MM.1S (cell line): ENCODE data around the gene CHAF1A.

Experiments used
- DNase-seq: peaks from one replicate; pipeline ENCODE4 v3.0.0-alpha.2; 2015
- H2AFZ ChIP-seq: fragments of 300-600 bp; sonication (generic); 2 replicates; pipeline ENCODE4 v1.6.0; 2016; ENCODE audit warnings: antibody characterized with exemption, low read length
- H3F3A ChIP-seq: fragments of 300-600 bp; sonication (generic); 2 replicates; pipeline ENCODE4 v1.6.1; 2016; ENCODE audit warnings: mild to moderate bottlenecking, antibody characterized with exemption, low read length, moderate library complexity, mixed read lengths; ENCODE audit not compliant: insufficient read depth
- H3K27ac ChIP-seq: fragments of 300-600 bp; sonication (generic); 2 replicates; pipeline ENCODE4 v1.5.1; 2016; ENCODE audit warnings: mild to moderate bottlenecking, low read length
- H3K27me3 ChIP-seq: fragments of 300-600 bp; sonication (generic); replicated peaks from 2 replicates; pipeline ENCODE4 v1.6.0; 2016; ENCODE audit warnings: low read length; ENCODE audit not compliant: insufficient read depth
- H3K36me3 ChIP-seq: fragments of 300-600 bp; sonication (generic); replicated peaks from 2 replicates; pipeline ENCODE4 v1.6.1; 2016; ENCODE audit warnings: mild to moderate bottlenecking, low read length, mixed read lengths; ENCODE audit not compliant: insufficient read depth
- H3K4me1 ChIP-seq: fragments of 300-600 bp; sonication (generic); 2 replicates; pipeline ENCODE4 v1.6.1; 2016; ENCODE audit warnings: low read length, mixed read lengths
- H3K4me2 ChIP-seq: fragments of 300-600 bp; sonication (generic); 2 replicates; pipeline ENCODE4 v1.6.0; 2016; ENCODE audit warnings: low read depth, low read length
- H3K4me3 ChIP-seq: fragments of 300-600 bp; sonication (generic); 2 replicates; pipeline ENCODE4 v1.5.1; 2016; ENCODE audit warnings: low read length, mixed read lengths
- H3K79me2 ChIP-seq: fragments of 300-600 bp; sonication (generic); 2 replicates; pipeline ENCODE4 v1.6.1; 2016; ENCODE audit warnings: mixed run types, low read length, mixed read lengths
- H3K9ac ChIP-seq: fragments of 300-600 bp; sonication (generic); 2 replicates; pipeline ENCODE4 v1.6.1; 2016; ENCODE audit warnings: low read length, mixed read lengths
- H3K9me2 ChIP-seq: fragments of 300-600 bp; sonication (generic); replicated peaks from 2 replicates; pipeline ENCODE4 v1.6.1; 2016; ENCODE audit warnings: mild to moderate bottlenecking, low read length, mixed read lengths; ENCODE audit not compliant: insufficient read depth
- H3K9me3 ChIP-seq: fragments of 300-600 bp; sonication (generic); replicated peaks from 2 replicates; pipeline ENCODE4 v1.6.1; 2016; ENCODE audit warnings: mild to moderate bottlenecking, low read length, mixed read lengths; ENCODE audit not compliant: insufficient read depth
- H4K20me1 ChIP-seq: fragments of 300-600 bp; sonication (generic); 2 replicates; pipeline ENCODE4 v1.6.1; 2016; ENCODE audit warnings: mild to moderate bottlenecking, low read length, moderate library complexity, mixed read lengths; ENCODE audit not compliant: insufficient read depth
- CTCF ChIP-seq: fragments of 300-600 bp; sonication (generic); IDR thresholded peaks from 2 replicates; pipeline ENCODE4 v1.5.1; 2016; ENCODE audit warnings: antibody characterized with exemption, low read length, mixed read lengths
- EZH2 ChIP-seq: fragments of 300-600 bp; sonication (generic); optimal IDR thresholded peaks from 2 replicates; pipeline ENCODE3; 2017; ENCODE audit warnings: low read depth, mild to moderate bottlenecking, antibody characterized with exemption, low read length, mixed read lengths
- EZH2phosphoT487 ChIP-seq: fragments of 300-600 bp; sonication (generic); IDR thresholded peaks from 2 replicates; pipeline ENCODE4 v1.6.1; 2018; ENCODE audit warnings: antibody characterized with exemption, low read length

The CHAF1A gene

GRCh38 chr19:4455719-4456475 is 53.5 kb downstream of the CHAF1A start:
- Histone ChIP-seq H2AFZ (no peak overlapping the region), H3K4me2 (peak overlapping the region; percentile 94; the same call in 1 of the 2 replicates), H3K9me2 (no peaks in the 10 kb centered on the region), H3K36me3 (no peaks in the 10 kb centered on the region), H3K79me2 (peaks cover 18% of the 10 kb centered on the region), H3K9ac (no peak overlapping the region), H3F3A (0 out of 2 replicates have a peak, but pooled peaks cover 4% of the 10 kb centered on the region), H3K27me3 (peaks cover 17% of the 10 kb centered on the region), H3K27ac (no peak overlapping the region), H3K9me3 (no peaks in the 10 kb centered on the region), H3K4me3 (no peak overlapping the region), H4K20me1 (no peaks in the 10 kb centered on the region), H3K4me1 (peaks cover 7% of the 10 kb centered on the region)
- DNase-seq, result no peak
- TF ChIP-seq EZH2phosphoT487 (no peak), EZH2 (no peak), CTCF (no peak)

- Histone ChIP-seq H3K36me3 (no peaks in the 10 kb centered on the region), H3K4me3 (peak overlapping the region; percentile 76), H3K4me1 (peaks cover 7% of the 10 kb centered on the region), H4K20me1 (no peaks in the 10 kb centered on the region), H2AFZ (no peak overlapping the region), H3K27me3 (peaks cover 22% of the 10 kb centered on the region), H3F3A (no peaks in the 10 kb centered on the region), H3K79me2 (peaks cover 18% of the 10 kb centered on the region), H3K9me3 (no peaks in the 10 kb centered on the region), H3K27ac (no peak overlapping the region), H3K9me2 (no peaks in the 10 kb centered on the region), H3K4me2 (peak overlapping the region; percentile 94), H3K9ac (peak overlapping the region; percentile 53; the same call in 1 of the 2 replicates)
- DNase-seq, result no peak
- TF ChIP-seq EZH2phosphoT487 (no peak), EZH2 (no peak), CTCF (no peak)
Measured at GRCh38 chr19:4456476-4456842, 54.0 kb downstream of the CHAF1A start.

GRCh38 chr19:4456843-4457653 is 54.6 kb downstream of the CHAF1A start:
- peak overlapping the region; percentile 94 for H3K4me2 ChIP-seq
- H3K9me2 ChIP-seq, result no peaks in the 10 kb centered on the region
- H3K79me2 ChIP-seq, result peaks cover 18% of the 10 kb centered on the region
- H3K27ac ChIP-seq, result no peak overlapping the region
- peaks cover 7% of the 10 kb centered on the region for H3K4me1 ChIP-seq
- no peaks in the 10 kb centered on the region for H3F3A ChIP-seq
- TF ChIP-seq EZH2phosphoT487 (no peak), EZH2 (no peak), CTCF (no peak)
- peak overlapping the region; percentile 69 for H3K9ac ChIP-seq
- no peak for DNase-seq
- H4K20me1 ChIP-seq, result no peaks in the 10 kb centered on the region
- H2AFZ ChIP-seq, result peak overlapping the region; percentile 82
- no peaks in the 10 kb centered on the region for H3K9me3 ChIP-seq
- no peaks in the 10 kb centered on the region for H3K36me3 ChIP-seq
- H3K27me3 ChIP-seq, result peaks cover 26% of the 10 kb centered on the region
- H3K4me3 ChIP-seq, result peak overlapping the region; percentile 81
